Esophagus squamous epithelium (tissue), 4 donors: ENCODE measurements around the gene AK8.

Experiments
- POLR2A ChIP-seq, 4 donors: fragments of 450-650 bp; IDR thresholded peaks; one replicate each; pipeline ENCODE4 v1.6.1; 2017; ENCODE audit warnings: antibody characterized with exemption in 4 of 4, mild to moderate bottlenecking in 4 of 4, moderate library complexity in 3 of 4
- TF ChIP-seq, protein P1 (sequence below), 6 experiments: fragments of 450-650 bp in 4 of 6; fragments of 200-600 bp in 2 of 6; sonication (generic) in 2 of 6; IDR thresholded peaks; one replicate each; pipeline ENCODE4 v1.5.1; 2016 to 2019; ENCODE audit warnings: antibody characterized with exemption in 6 of 6, mild to moderate bottlenecking in 4 of 6, moderate library complexity in 4 of 6

DNA sequence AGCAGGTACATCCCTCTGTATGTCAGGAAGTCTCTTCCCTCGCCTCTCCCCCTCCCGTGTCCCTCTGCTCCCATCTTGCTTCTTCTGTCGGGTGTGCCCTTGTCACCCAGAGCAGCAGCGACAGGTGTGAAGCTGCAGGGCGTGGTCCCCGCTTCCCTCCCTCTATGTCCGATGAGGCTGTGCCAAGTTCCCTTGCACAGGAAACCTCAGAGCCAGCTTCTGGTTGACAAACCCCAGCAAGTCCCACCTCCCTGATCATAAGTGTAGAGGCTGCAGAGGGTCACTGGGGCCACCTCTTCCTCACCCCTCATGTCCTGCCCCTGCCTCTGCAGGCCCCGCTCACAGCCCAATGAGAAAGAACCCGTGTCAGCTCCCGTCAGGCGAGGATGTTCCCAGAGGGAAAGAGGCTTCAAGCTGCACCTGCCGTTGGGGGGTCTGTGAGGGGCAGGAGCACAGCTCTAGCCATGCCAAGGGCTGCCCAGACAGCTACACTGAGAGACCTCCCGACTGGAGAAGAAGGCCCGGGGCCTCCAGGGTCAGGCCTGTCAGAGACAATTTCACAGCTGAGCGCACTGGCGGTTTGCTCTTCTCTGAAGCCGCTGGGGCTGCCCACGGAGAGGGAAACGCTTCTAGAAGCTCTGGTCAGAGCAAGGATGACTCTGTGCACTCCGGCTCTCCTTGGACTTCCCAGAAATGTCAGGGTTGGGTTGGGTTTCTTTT lies 73.3 kb downstream of the AK8 start:
- TF ChIP-seq POLR2A (IDR thresholded peaks at IDR 0.05) = no peak
- TF ChIP-seq, protein P1, sequence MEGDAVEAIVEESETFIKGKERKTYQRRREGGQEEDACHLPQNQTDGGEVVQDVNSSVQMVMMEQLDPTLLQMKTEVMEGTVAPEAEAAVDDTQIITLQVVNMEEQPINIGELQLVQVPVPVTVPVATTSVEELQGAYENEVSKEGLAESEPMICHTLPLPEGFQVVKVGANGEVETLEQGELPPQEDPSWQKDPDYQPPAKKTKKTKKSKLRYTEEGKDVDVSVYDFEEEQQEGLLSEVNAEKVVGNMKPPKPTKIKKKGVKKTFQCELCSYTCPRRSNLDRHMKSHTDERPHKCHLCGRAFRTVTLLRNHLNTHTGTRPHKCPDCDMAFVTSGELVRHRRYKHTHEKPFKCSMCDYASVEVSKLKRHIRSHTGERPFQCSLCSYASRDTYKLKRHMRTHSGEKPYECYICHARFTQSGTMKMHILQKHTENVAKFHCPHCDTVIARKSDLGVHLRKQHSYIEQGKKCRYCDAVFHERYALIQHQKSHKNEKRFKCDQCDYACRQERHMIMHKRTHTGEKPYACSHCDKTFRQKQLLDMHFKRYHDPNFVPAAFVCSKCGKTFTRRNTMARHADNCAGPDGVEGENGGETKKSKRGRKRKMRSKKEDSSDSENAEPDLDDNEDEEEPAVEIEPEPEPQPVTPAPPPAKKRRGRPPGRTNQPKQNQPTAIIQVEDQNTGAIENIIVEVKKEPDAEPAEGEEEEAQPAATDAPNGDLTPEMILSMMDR (IDR thresholded peaks at IDR 0.05) = no peak
